Mammary epithelial cell (primary cell): ENCODE measurements around the gene SHB.

ENCODE experiments used
- CTCF ChIP-seq, 2 donors: IDR thresholded peaks in 1 of 2; conservative IDR thresholded peaks in 1 of 2; 2 replicates each; pipeline ENCODE4 v1.5.1; 2011 to 2012; ENCODE audit warnings: inconsistent platforms in 2 of 2, low read length in 2 of 2, mild to moderate bottlenecking in 2 of 2, control low read depth in 1 of 2, low read depth in 1 of 2; ENCODE audit not compliant: insufficient read depth in 1 of 2; ENCODE audit errors: extremely low read depth in 1 of 2
- EZH2 ChIP-seq: IDR thresholded peaks from 2 replicates; pipeline ENCODE4 v1.6.1; 2012; ENCODE audit warnings: low read length, inconsistent platforms, borderline replicate concordance

DNA sequence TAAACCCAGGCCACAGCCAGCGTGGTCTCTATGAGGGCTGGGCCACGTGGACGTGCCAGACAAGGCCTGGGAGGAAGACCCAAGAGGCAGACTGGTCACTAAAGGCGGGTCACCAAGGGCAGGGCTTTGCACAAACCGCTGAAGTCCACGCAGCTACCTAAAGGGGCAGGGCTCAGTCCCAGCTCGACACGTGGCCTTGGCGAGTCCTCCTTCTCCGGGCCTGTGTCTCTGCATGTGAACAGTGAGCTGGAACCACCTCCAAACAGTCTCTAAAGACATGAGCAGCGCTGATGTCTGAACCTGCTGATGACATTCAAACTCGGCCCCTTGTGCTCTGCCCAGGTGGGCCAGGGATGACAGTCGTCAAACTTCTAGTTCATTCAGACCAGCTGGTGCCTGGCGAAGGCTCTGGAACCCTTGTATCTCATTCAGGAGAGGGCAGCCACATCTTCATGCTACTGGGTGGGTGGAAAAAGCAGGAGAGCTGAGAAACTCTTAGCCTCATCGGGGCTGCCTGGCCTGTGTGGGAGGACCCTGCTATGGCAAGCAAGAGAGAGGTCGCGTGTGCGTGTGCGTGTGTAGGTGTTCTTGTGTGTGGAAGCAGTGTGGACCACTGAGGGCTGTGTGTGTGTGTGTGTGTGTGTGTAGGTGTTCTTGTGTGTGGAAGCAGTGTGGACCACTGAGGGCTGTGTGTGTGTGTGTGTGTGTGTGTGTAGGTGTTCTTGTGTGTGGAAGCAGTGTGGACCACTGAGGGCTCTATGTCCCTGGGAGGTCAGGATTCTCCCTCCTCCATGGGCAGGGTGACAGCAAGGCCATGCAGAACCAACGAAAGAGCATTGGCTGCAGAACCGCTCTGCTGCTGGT lies 151.0 kb downstream of the SHB start:
- TF ChIP-seq CTCF (conservative IDR thresholded peaks at IDR 0.05 in 1 of 2, IDR thresholded peaks at IDR 0.05 in 1 of 2; ENCODE audit: extremely low read depth in 1 of 2, insufficient read depth in 1 of 2, low read depth in 1 of 2, low read length in 2 of 2) (no peak), EZH2 (no peak)
